ENCODE data around the gene STK32C.

The STK32C gene

GRCh38 chr10:132165416-132165980 lies 142.3 kb downstream of the STK32C start:
- TF ChIP-seq SPI1 (IDR thresholded peaks at IDR 0.05; ENCODE audit: borderline replicate concordance, low read depth): no peak
- TF ChIP-seq GABPA (IDR thresholded peaks at IDR 0.05; ENCODE audit: low read depth): no peak
- no peak for TF ChIP-seq CTCF (IDR thresholded peaks at IDR 0.05; ENCODE audit: insufficient read depth, low read length)
- no peak for TF ChIP-seq POLR2AphosphoS5 (IDR thresholded peaks at IDR 0.05; ENCODE audit: low read depth)
- no peak for TF ChIP-seq REST (IDR thresholded peaks at IDR 0.05; ENCODE audit: insufficient replicate concordance, low read depth)
- Histone ChIP-seq H3K27me3 (ENCODE audit: insufficient read depth, poor library complexity, severe bottlenecking) (peaks cover 2% of the 10 kb centered on the region), H3K27ac (replicated peaks) (no peak overlapping the region), H3K4me3 (replicated peaks; ENCODE audit: insufficient read depth, low read length) (no peak overlapping the region)
- DNase-seq (ENCODE audit: low read depth in 1 of 2, low spot score in 1 of 2): no peak

DNA sequence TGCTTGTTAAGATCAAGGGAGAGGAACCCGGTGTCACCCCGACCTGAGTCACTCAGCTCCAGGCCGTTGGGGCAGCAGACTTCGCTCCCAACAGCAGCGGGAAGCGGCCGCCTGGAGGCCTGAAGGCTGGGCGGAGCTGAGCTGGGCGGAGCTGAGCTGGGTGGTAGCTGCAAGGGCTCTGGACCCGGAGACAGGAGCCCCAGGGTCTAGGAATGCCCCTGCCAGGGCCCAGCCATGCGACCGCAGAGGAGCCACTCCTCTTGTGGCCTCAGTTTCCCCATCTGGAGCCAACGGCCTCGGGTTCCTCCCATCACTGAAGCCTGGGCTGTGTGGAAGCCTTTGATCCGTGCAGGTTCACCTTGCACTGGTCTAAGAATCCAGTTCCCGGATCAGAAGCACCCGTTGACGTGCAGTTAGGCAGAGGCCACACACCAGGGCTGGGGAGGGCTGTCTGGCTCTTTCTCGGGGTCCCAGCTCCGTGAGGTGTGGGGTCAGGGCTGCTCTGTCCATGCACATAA lies 142.9 kb downstream of the STK32C start:
- no peak for DNase-seq (ENCODE audit: low read depth in 1 of 2, low spot score in 1 of 2)
- Histone ChIP-seq H3K27ac (replicated peaks) (no peak overlapping the region), H3K4me3 (replicated peaks; ENCODE audit: insufficient read depth, low read length) (no peak overlapping the region), H3K27me3 (ENCODE audit: insufficient read depth, poor library complexity, severe bottlenecking) (peaks cover 2% of the 10 kb centered on the region)
- TF ChIP-seq SPI1 (IDR thresholded peaks at IDR 0.05; ENCODE audit: borderline replicate concordance, low read depth): no peak
- no peak for TF ChIP-seq CTCF (IDR thresholded peaks at IDR 0.05; ENCODE audit: insufficient read depth, low read length)
- no peak for TF ChIP-seq POLR2AphosphoS5 (IDR thresholded peaks at IDR 0.05; ENCODE audit: low read depth)

- Histone ChIP-seq H3K27ac (replicated peaks) (no peak overlapping the region), H3K27me3 (ENCODE audit: insufficient read depth, poor library complexity, severe bottlenecking) (peaks cover 2% of the 10 kb centered on the region), H3K4me3 (replicated peaks; ENCODE audit: insufficient read depth, low read length) (no peak overlapping the region)
- no peak for DNase-seq (ENCODE audit: low read depth in 1 of 2, low spot score in 1 of 2)
- no peak for TF ChIP-seq GABPA (IDR thresholded peaks at IDR 0.05; ENCODE audit: low read depth)
- no peak for TF ChIP-seq CTCF (IDR thresholded peaks at IDR 0.05; ENCODE audit: insufficient read depth, low read length)
- no peak for TF ChIP-seq POLR2AphosphoS5 (IDR thresholded peaks at IDR 0.05; ENCODE audit: low read depth)
- no peak for TF ChIP-seq REST (IDR thresholded peaks at IDR 0.05; ENCODE audit: insufficient replicate concordance, low read depth)
- no peak for TF ChIP-seq SPI1 (IDR thresholded peaks at IDR 0.05; ENCODE audit: borderline replicate concordance, low read depth)
Measured at GRCh38 chr10:132163826-132164515, 143.8 kb downstream of the STK32C start.
